Panc1 (cell line): ENCODE measurements around the gene FRMD4A.

Source experiments
- POLR2AphosphoS5 ChIP-seq: IDR thresholded peaks from 2 replicates; pipeline ENCODE4 v1.6.1; 2012; ENCODE audit warnings: mild to moderate bottlenecking, low read depth, low read length, moderate library complexity
- REST ChIP-seq, 2 experiments: IDR thresholded peaks; 2 replicates each; pipeline ENCODE4 v1.6.1; 2011 to 2012; ENCODE audit warnings: low read depth in 2 of 2, control low read depth in 1 of 2, low read length in 1 of 2, mild to moderate bottlenecking in 1 of 2, moderate library complexity in 1 of 2; ENCODE audit not compliant: insufficient read depth in 1 of 2
- SIN3A ChIP-seq: IDR thresholded peaks from 2 replicates; pipeline ENCODE4 v1.6.1; 2012; ENCODE audit warnings: low read depth, mild to moderate bottlenecking, low read length, moderate library complexity, borderline replicate concordance; ENCODE audit not compliant: insufficient read depth
- TF ChIP-seq, protein P1 (sequence below): fragments of 450-650 bp; IDR thresholded peaks from 2 replicates; pipeline ENCODE4 v1.5.1; 2017; ENCODE audit warnings: mild to moderate bottlenecking

GRCh38 chr10:14022052-14022451 is 308.7 kb downstream of the FRMD4A start:
- TF ChIP-seq, protein P1, sequence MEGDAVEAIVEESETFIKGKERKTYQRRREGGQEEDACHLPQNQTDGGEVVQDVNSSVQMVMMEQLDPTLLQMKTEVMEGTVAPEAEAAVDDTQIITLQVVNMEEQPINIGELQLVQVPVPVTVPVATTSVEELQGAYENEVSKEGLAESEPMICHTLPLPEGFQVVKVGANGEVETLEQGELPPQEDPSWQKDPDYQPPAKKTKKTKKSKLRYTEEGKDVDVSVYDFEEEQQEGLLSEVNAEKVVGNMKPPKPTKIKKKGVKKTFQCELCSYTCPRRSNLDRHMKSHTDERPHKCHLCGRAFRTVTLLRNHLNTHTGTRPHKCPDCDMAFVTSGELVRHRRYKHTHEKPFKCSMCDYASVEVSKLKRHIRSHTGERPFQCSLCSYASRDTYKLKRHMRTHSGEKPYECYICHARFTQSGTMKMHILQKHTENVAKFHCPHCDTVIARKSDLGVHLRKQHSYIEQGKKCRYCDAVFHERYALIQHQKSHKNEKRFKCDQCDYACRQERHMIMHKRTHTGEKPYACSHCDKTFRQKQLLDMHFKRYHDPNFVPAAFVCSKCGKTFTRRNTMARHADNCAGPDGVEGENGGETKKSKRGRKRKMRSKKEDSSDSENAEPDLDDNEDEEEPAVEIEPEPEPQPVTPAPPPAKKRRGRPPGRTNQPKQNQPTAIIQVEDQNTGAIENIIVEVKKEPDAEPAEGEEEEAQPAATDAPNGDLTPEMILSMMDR = no peak
- no peak for TF ChIP-seq SIN3A
- no peak for TF ChIP-seq REST (IDR thresholded peaks at IDR 0.05; ENCODE audit: insufficient read depth in 1 of 2, low read depth in 2 of 2, low read length in 1 of 2)
- no peak for TF ChIP-seq POLR2AphosphoS5
